H9 (cell line): ENCODE data around the gene SLC24A3. TPM values are rescaled to one million over a fixed set of nuclear protein-coding genes. Genes with fewer than 3 reads are reported as not detected.

Experiments
- DNase-seq: peaks from one replicate; pipeline ENCODE4 v3.0.0-alpha.2; 2017
- H2AFZ ChIP-seq: one replicate; pipeline ENCODE4 v1.6.1; 2013; ENCODE audit warnings: mild to moderate bottlenecking, low read length, control low read depth, moderate library complexity
- H2AK5ac ChIP-seq: 2 replicates; pipeline ENCODE4 v1.6.1; 2013; ENCODE audit warnings: low read length, control low read depth, mixed read lengths; ENCODE audit not compliant: insufficient read length
- H2BK120ac ChIP-seq: one replicate; pipeline ENCODE4 v1.6.1; 2013; ENCODE audit warnings: low read depth, mild to moderate bottlenecking, low read length, control low read depth, inconsistent platforms; ENCODE audit not compliant: poor library complexity, severe bottlenecking
- H2BK12ac ChIP-seq: 2 replicates; pipeline ENCODE4 v1.6.1; 2013; ENCODE audit warnings: low read length, control low read depth, mixed read lengths, low read depth; ENCODE audit not compliant: insufficient read length
- H2BK15ac ChIP-seq: 2 replicates; pipeline ENCODE4 v1.6.1; 2013; ENCODE audit warnings: low read depth, low read length, control low read depth
- H2BK20ac ChIP-seq: one replicate; pipeline ENCODE4 v1.6.1; 2013; ENCODE audit warnings: low read depth, mild to moderate bottlenecking, low read length, control low read depth, inconsistent platforms; ENCODE audit not compliant: poor library complexity, severe bottlenecking
- H2BK5ac ChIP-seq: 2 replicates; pipeline ENCODE4 v1.6.1; 2013; ENCODE audit warnings: low read length, control low read depth, mixed read lengths; ENCODE audit not compliant: insufficient read length
- H3K14ac ChIP-seq: 2 replicates; pipeline ENCODE4 v1.6.1; 2013; ENCODE audit warnings: low read length, control low read depth; ENCODE audit not compliant: insufficient read depth
- H3K18ac ChIP-seq: 2 replicates; pipeline ENCODE4 v1.6.1; 2013; ENCODE audit warnings: low read depth, mild to moderate bottlenecking, mixed read lengths, low read length, control low read depth; ENCODE audit not compliant: insufficient read length
- H3K23ac ChIP-seq: 2 replicates; pipeline ENCODE4 v1.6.1; 2013; ENCODE audit warnings: low read length, control low read depth, mixed read lengths, low read depth; ENCODE audit not compliant: insufficient read length
- H3K23me2 ChIP-seq: 2 replicates; pipeline ENCODE4 v1.6.1; 2013; ENCODE audit warnings: low read depth, mild to moderate bottlenecking, mixed read lengths, low read length, control low read depth; ENCODE audit not compliant: insufficient read length, poor library complexity, severe bottlenecking
- H3K27ac ChIP-seq: 2 replicates; pipeline ENCODE4 v1.5.1; 2013; ENCODE audit warnings: low read length, control low read depth, mixed read lengths, low read depth; ENCODE audit not compliant: insufficient read length
- H3K27me3 ChIP-seq: 2 replicates; pipeline ENCODE4 v1.6.1; 2013; ENCODE audit warnings: low read length, control low read depth, inconsistent platforms; ENCODE audit not compliant: insufficient read depth
- H3K4ac ChIP-seq: 2 replicates; pipeline ENCODE4 v1.6.1; 2013; ENCODE audit warnings: low read depth, mild to moderate bottlenecking, control low read depth, inconsistent platforms, low read length, moderate library complexity
- H3K4me1 ChIP-seq: 2 replicates; pipeline ENCODE4 v1.6.1; 2013; ENCODE audit warnings: low read length, control low read depth, inconsistent platforms; ENCODE audit not compliant: insufficient read depth
- H3K4me2 ChIP-seq: 2 replicates; pipeline ENCODE4 v1.6.1; 2013; ENCODE audit warnings: low read length, control low read depth, mixed read lengths; ENCODE audit not compliant: insufficient read length, insufficient read depth
- H3K56ac ChIP-seq: 2 replicates; pipeline ENCODE4 v1.6.1; 2013; ENCODE audit warnings: low read depth, mild to moderate bottlenecking, mixed read lengths, low read length, control low read depth; ENCODE audit not compliant: insufficient read length
- H3K79me1 ChIP-seq: 2 replicates; pipeline ENCODE4 v1.6.1; 2013; ENCODE audit warnings: low read depth, mild to moderate bottlenecking, moderate library complexity, low read length, control low read depth, inconsistent platforms; ENCODE audit not compliant: insufficient read depth, poor library complexity, severe bottlenecking
- H3K79me2 ChIP-seq: 2 replicates; pipeline ENCODE4 v1.6.1; 2013; ENCODE audit warnings: low read length, control low read depth, inconsistent platforms; ENCODE audit not compliant: insufficient read depth
- H3K9ac ChIP-seq: 2 replicates; pipeline ENCODE4 v1.6.1; 2013; ENCODE audit warnings: low read length, control low read depth, mixed read lengths; ENCODE audit not compliant: insufficient read length; ENCODE audit errors: extremely low read depth
- H3K9me3 ChIP-seq: one replicate; pipeline ENCODE4 v1.6.1; 2013; ENCODE audit warnings: low read depth, low read length, inconsistent platforms; ENCODE audit not compliant: control insufficient read depth
- H3T11ph ChIP-seq: one replicate; pipeline ENCODE4 v1.6.1; 2013; ENCODE audit warnings: mild to moderate bottlenecking, low read length, control low read depth, inconsistent platforms
- H4K20me1 ChIP-seq: one replicate; pipeline ENCODE4 v1.6.1; 2013; ENCODE audit not compliant: control insufficient read depth, insufficient read length, insufficient read depth
- H4K5ac ChIP-seq: 2 replicates; pipeline ENCODE4 v1.6.1; 2013; ENCODE audit warnings: low read depth, mild to moderate bottlenecking, mixed read lengths, low read length, control low read depth; ENCODE audit not compliant: insufficient read length
- H4K8ac ChIP-seq: replicated peaks from 2 replicates; pipeline ENCODE4 v1.6.1; 2013; ENCODE audit warnings: low read length, control low read depth, mixed read lengths, low read depth; ENCODE audit not compliant: insufficient read length
- H4K91ac ChIP-seq: 2 replicates; pipeline ENCODE4 v1.6.1; 2013; ENCODE audit warnings: low read depth, mild to moderate bottlenecking, moderate library complexity, mixed read lengths, low read length, control low read depth; ENCODE audit not compliant: insufficient read length
- H3K27ac Mint-ChIP-seq, 3 experiments: 2 replicates in 2 of 3; 3 replicates in 1 of 3; pipeline ENCODE4 v1.8.0; 2020 to 2021; ENCODE audit warnings: mixed read lengths in 3 of 3, mild to moderate bottlenecking in 1 of 3, moderate library complexity in 1 of 3
- H3K27me3 Mint-ChIP-seq: 2 replicates; pipeline ENCODE4 v1.8.0; 2021; ENCODE audit warnings: low read depth, mild to moderate bottlenecking, moderate library complexity, mixed read lengths
- H3K36me3 Mint-ChIP-seq, 3 experiments: 2 replicates in 2 of 3; 3 replicates in 1 of 3; pipeline ENCODE4 v1.8.0; 2020 to 2021; ENCODE audit warnings: low read depth in 3 of 3, mixed read lengths in 3 of 3; ENCODE audit not compliant: insufficient read depth in 1 of 3
- H3K4me1 Mint-ChIP-seq, 2 experiments: 2 replicates each; pipeline ENCODE4 v1.8.0; 2020; ENCODE audit warnings: mixed read lengths in 2 of 2
- H3K4me3 Mint-ChIP-seq, 2 experiments: 2 replicates in 1 of 2; 3 replicates in 1 of 2; pipeline ENCODE4 v1.8.0; 2020 to 2021; ENCODE audit warnings: mild to moderate bottlenecking in 2 of 2, mixed read lengths in 2 of 2, moderate library complexity in 1 of 2
- H3K9me3 Mint-ChIP-seq, 2 experiments: 2 replicates in 1 of 2; 3 replicates in 1 of 2; pipeline ENCODE4 v1.8.0; 2020; ENCODE audit warnings: mild to moderate bottlenecking in 2 of 2, mixed read lengths in 2 of 2, moderate library complexity in 1 of 2
- CTCF ChIP-seq: fragments of 200-600 bp; sonication (generic); conservative IDR thresholded peaks from 3 replicates; pipeline ENCODE4 v1.8.0; 2021; ENCODE audit warnings: antibody characterized with exemption, mild to moderate bottlenecking
- WGBS: extraction: QIAGEN DNeasy Blood & Tissue Kit; methylation state at CpG from one replicate; pipeline ENCODE4 v1.1.7; 2013; ENCODE audit warnings: missing lambda C conversion rate, low lambda C conversion rate, mixed read lengths; ENCODE audit not compliant: insufficient read length; ENCODE audit errors: extremely low coverage; 5-methylcytosine and 5-hydroxymethylcytosine counted together
- total RNA-seq: library from RNA; stranded (reverse); gene quantifications from 2 replicates; pipeline ENCODE4 v1.2.1, GENCODE V29; 2021

SLC24A3 gene
- total RNA-seq, 1 experiment from 2014 or later: 0.83 TPM

- Histone ChIP-seq H2BK120ac (no peak overlapping the region), H3T11ph (no peak overlapping the region), H2BK20ac (no peak overlapping the region), H3K18ac (no peak overlapping the region), H3K23me2 (peaks cover 3% of the 10 kb centered on the region), H3K9ac (no peak overlapping the region), H2BK12ac (no peak overlapping the region), H2BK5ac (no peak overlapping the region), H3K14ac (no peak overlapping the region), H4K8ac (no peak overlapping the region), H3K4ac (no peak overlapping the region), H3K79me2 (no peaks in the 10 kb centered on the region), H3K9me3 (no peaks in the 10 kb centered on the region), H3K27ac (no peak overlapping the region), H3K4me1 (no peaks in the 10 kb centered on the region; the same call in 1 of the 2 replicates), H2BK15ac (no peak overlapping the region), H4K91ac (no peak overlapping the region), H3K23ac (no peak overlapping the region), H3K4me2 (no peak overlapping the region), H4K5ac (no peak overlapping the region), H3K56ac (no peak overlapping the region), H3K27me3 (no peaks in the 10 kb centered on the region), H2AK5ac (no peak overlapping the region), H2AFZ (no peak overlapping the region), H3K79me1 (no peaks in the 10 kb centered on the region), H4K20me1 (no peaks in the 10 kb centered on the region)
- Mint-ChIP-seq H3K27me3 (peaks cover 4% of the 10 kb centered on the region), H3K4me1 (peaks cover 0 to 2% of the 10 kb centered on the region in 2 experiments; a peak in 1 of 4 replicates), H3K9me3 (no peaks in the 10 kb centered on the region; a peak in 3 of 5 replicates), H3K27ac (no peak overlapping the region), H3K4me3 (no peak overlapping the region), H3K36me3 (peaks cover 0 to 4% (median 0%) of the 10 kb centered on the region in 3 experiments; a peak in 1 of 7 replicates)
- WGBS: no CpG with 5 or more reads among the region's 8 CpGs
- TF ChIP-seq CTCF: no peak
- DNase-seq: no peak
These were observed 442.5 kb downstream of the SLC24A3 start for GRCh38 chr20:19654921-19655320.
